ENCODE data around the gene BIN1.
A peak's percentile ranks its signal among the peaks of the same experiment; 100 is the strongest.

BIN1 gene

DNA sequence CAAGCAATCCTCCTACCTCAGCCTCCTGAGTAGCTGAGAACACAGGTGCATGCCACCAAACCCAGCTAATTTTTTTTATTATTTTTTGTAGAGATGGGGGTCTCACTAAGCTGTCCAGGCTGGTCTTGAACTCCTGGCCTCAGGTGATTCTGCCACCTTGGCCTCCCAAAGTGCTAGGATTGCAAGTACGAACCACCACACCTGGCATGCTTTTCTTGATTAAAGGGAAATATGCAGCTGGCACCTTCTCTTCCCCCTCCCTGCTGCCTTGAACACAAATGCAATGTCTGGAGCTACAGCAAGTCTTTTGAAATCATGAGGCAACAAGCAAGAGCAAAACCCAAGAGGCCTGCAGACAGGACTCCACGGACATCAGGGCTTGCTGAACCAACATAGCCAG, 26.8 kb upstream of the BIN1 start:
- DNase-seq (ENCODE audit: low spot score): no peak
- TF ChIP-seq, protein P1, sequence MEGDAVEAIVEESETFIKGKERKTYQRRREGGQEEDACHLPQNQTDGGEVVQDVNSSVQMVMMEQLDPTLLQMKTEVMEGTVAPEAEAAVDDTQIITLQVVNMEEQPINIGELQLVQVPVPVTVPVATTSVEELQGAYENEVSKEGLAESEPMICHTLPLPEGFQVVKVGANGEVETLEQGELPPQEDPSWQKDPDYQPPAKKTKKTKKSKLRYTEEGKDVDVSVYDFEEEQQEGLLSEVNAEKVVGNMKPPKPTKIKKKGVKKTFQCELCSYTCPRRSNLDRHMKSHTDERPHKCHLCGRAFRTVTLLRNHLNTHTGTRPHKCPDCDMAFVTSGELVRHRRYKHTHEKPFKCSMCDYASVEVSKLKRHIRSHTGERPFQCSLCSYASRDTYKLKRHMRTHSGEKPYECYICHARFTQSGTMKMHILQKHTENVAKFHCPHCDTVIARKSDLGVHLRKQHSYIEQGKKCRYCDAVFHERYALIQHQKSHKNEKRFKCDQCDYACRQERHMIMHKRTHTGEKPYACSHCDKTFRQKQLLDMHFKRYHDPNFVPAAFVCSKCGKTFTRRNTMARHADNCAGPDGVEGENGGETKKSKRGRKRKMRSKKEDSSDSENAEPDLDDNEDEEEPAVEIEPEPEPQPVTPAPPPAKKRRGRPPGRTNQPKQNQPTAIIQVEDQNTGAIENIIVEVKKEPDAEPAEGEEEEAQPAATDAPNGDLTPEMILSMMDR (IDR thresholded peaks at IDR 0.05; ENCODE audit: extremely low read depth, missing control alignments): no peak

DNA sequence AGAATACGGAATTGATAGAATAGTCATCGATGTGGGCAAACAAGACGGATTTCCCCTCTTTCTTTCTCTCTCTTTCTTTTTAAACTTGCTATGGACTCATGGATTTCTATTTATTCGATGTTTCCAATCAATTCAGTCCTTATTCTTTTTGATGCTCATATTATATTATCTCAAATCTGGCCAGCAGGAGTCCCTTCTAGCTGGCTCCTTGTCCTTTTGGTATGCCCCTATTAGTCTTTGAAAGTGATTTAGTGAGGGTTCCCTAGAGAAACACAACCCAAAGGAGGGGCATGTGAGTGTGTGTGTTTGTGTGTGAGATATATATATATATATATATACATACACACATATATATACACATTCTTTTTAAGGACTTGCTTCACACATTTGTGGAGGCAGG, 23.5 kb upstream of the BIN1 start:
- no peak for DNase-seq (ENCODE audit: low spot score)
- TF ChIP-seq, protein P1 (IDR thresholded peaks at IDR 0.05; ENCODE audit: extremely low read depth, missing control alignments): no peak

DNA sequence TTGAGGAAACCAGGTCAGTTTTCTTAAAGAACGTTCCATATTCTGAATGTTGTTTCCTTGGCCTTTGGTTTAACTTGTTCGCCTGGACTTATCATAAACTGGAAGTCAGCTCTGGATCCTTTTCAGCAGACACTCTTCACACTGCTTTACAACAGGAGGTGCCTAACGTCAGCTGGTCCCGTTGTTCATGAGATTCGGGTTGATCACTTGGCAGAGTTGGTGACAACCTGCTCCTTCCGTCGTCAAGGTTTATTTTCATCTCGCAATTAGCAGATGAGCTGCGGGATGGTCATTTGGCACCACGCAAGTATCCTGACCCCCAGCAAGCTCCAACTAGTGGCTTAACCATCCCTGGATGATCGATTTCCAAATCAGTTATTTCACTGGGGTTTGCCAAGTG, 23.0 kb upstream of the BIN1 start:
- TF ChIP-seq, protein P1 (IDR thresholded peaks at IDR 0.05; ENCODE audit: extremely low read depth, missing control alignments): no peak
- DNase-seq (ENCODE audit: low spot score): no peak

DNA sequence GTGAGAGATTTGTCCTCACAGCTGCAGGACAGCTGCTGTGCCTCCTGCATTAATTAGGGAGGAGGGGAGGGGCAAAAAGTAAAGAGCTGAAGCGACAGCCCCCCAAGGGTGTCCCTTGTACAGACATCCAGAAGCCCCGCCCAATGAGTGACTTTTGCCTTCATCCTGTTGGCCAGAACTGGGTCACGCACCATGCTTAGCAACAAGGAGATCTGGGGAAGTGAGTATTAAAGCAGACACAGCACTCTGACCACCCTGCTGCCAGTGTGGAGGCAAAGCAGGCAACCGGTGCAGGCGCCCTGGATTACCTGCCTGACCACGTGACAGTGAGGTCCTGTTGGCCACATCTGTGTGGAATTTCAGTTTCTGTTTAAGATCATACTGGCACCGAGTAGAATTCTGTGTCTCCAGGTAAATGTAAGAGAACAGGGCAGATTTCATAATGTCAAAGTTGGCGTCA, 21.5 kb upstream of the BIN1 start:
- DNase-seq (ENCODE audit: low spot score): peak; percentile 69

DNA sequence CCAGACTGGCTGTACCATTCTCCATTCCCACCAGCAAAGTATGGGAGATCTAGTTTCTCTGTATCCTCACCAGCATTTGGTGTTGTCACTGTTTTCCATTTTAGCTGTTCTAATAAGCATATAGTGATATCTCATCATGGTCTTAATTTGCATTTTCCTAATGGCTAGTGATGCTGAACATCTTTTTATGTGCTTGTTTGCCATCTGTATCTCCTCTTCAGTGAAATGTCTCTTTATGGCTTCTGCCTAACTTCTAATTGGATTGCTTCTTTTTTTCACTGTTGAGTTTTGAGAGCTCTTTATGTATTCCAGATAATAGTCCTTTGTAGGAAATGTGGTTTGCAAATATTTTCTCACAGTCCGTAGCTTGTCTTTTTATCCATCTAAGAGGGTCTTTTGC, 18.9 kb upstream of the BIN1 start:
- TF ChIP-seq, protein P1 (IDR thresholded peaks at IDR 0.05; ENCODE audit: extremely low read depth, missing control alignments): no peak
- DNase-seq (ENCODE audit: low spot score): no peak

More for the DNA sequence above, 21.5 kb upstream of the BIN1 start:
- TF ChIP-seq, protein P1 (IDR thresholded peaks at IDR 0.05; ENCODE audit: extremely low read depth, missing control alignments): no peak

DNA sequence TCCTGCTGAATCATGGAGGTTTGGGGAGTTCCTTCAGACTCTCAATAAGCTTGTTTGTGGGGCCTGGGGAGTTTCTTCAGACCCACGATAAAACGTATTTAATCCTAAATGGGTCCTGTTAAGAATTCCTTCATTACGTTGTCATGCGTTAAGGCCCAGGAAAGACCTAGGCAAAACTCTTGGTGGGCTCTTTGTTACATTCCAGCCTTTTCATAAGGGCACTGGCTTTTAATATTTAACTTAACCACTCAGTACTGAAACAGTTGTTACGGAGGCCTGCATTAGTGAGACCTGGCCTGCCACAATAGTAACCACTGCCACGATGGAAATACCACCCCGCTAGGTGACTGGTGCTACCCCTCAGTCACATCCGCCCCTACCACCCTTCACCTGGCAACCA, 17.5 kb upstream of the BIN1 start:
- no peak for DNase-seq (ENCODE audit: low spot score)
- TF ChIP-seq, protein P1 (IDR thresholded peaks at IDR 0.05; ENCODE audit: extremely low read depth, missing control alignments): no peak

DNA sequence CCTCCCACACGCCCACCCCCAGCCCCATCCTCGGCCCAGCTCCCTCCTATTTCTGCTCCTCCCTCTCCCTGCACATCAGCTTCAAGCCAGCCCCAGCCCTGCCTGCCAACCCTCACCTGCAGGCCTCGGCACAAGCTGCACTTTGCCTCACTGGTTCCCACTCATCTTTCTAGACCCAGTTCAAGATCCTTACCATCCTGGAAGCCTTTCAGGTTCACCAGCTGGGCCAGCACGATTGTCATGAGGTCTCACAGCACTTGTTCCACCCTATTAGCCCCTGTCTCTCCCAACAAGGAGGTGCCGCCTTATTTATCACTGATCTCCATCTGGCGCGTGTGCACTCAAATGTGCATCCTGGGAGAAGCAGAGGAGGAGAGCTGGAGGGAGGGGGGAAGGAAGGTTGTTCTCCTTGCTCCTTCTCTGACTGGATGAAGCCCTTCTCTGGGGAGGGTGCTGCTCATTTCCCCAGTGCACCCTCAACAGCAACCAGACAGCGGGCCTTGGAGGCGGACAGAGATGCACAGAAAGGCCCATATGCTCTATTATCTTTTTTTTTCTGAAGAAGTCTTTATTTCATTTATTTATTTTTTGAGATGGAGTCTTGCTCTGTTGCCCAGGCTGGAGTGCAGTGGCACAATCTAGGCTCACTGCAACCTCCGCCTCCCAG, 15.5 kb upstream of the BIN1 start:
- no peak for DNase-seq (ENCODE audit: low spot score)
- TF ChIP-seq, protein P1 (IDR thresholded peaks at IDR 0.05; ENCODE audit: extremely low read depth, missing control alignments): no peak

Measured in GM20000 (cell line).